ENCODE results near the gene LRRC59.
"Not testable (repeated sequence)": the region's sequence is repeated elsewhere in the genome, so short reads cannot be mapped to it uniquely, and the experiment has no call there.

LRRC59 gene

DNA sequence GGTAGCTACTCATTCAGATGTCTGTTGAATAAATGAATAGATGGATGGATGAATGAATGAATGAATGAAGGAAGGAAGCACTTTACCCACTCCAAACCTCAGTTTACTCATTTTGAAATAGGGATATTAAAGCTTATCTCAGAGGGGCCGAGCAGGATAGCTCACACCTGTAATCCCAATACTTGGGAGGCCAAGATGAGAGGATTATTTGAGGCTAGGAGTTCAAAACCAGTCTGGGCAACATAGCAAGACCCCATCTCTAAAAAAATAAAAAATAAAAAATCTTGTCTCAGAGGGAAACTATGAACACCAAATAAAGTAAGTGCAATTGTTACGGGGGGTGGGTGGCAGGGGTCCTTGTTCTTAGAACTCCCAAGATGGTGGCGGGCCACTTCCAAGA, 1.3 kb upstream of the LRRC59 start:
- H3K4me3 ChIP-seq (ENCODE audit: control insufficient read depth in 1 of 7, extremely low read depth in 1 of 7, insufficient read depth in 4 of 7, low read depth in 2 of 7, low read length in 6 of 7); DNase-seq; H3K27me3 ChIP-seq (replicated peaks in 2 of 5; ENCODE audit: control insufficient read depth in 4 of 5, insufficient read depth in 5 of 5, low read length in 4 of 5); POLR2A ChIA-PET; H3K9me3 ChIP-seq (ENCODE audit: control extremely low read depth in 1 of 5, control insufficient read depth in 4 of 5, insufficient read depth in 2 of 5, low read depth in 1 of 5, low read length in 4 of 5); H3K27ac ChIP-seq (ENCODE audit: insufficient read depth in 1 of 2, low read depth in 1 of 2, low read length in 2 of 2, poor library complexity in 1 of 2, severe bottlenecking in 2 of 2): not testable (repeated sequence)
- H3K36me3 ChIP-seq (ENCODE audit: control insufficient read depth in 4 of 4, insufficient read depth in 4 of 4, low read length in 3 of 4), result peaks cover 4 to 15% (median 15%) of the 10 kb centered on the region in 4 experiments
- H3K4me1 ChIP-seq (ENCODE audit: control extremely low read depth in 1 of 4, control insufficient read depth in 4 of 4, insufficient read depth in 4 of 4, low read length in 3 of 4), result peaks cover 5 to 22% (median 21%) of the 10 kb centered on the region in 4 experiments
- CTCF ChIA-PET, result interaction anchor here (1.2 to 10.9 kb wide), 9 partner anchors 8 to 83 kb away, joined by 3 to 79 read pairs (median 12); partner anchors contain the start of genes ACSF2 and RSAD1
- 100% methylated on average over 2 of the region's 3 CpGs for WGBS (ENCODE audit: insufficient coverage)

- peak overlapping the region in 5 of 7 experiments; percentile 92 to 98 (median 95) for H3K4me3 ChIP-seq (ENCODE audit: control insufficient read depth in 1 of 7, extremely low read depth in 1 of 7, insufficient read depth in 4 of 7, low read depth in 2 of 7, low read length in 6 of 7)
- POLR2A ChIA-PET, result interaction anchor here (1.0 to 1.2 kb wide), 2 partner anchors 28 to 36 kb away, joined by 3 to 8 read pairs; partner anchors contain the start of gene ACSF2
Observed at GRCh38 chr17:50397919-50398285, 579 bp upstream of the LRRC59 start.

GRCh38 chr17:50396261-50397110, 837 bp downstream of the LRRC59 start:
- peak in 2 of 3 donors; percentile 20 to 23 for DNase-seq
- WGBS (ENCODE audit: insufficient coverage), result 16% methylated on average over 24 of the region's 30 CpGs

More at GRCh38 chr17:50397919-50398285, 579 bp upstream of the LRRC59 start:
- CTCF ChIA-PET, result interaction anchor here (0.8 to 10.9 kb wide), 24 partner anchors 8 to 121 kb away, joined by 3 to 79 read pairs (median 5); partner anchors contain the start of genes ACSF2, EME1, MRPL27 and RSAD1
- Histone ChIP-seq H3K36me3 (ENCODE audit: control insufficient read depth in 4 of 4, insufficient read depth in 4 of 4, low read length in 3 of 4) (peaks cover 12 to 22% (median 22%) of the 10 kb centered on the region in 4 experiments), H3K27ac (ENCODE audit: insufficient read depth in 1 of 2, low read depth in 1 of 2, low read length in 2 of 2, poor library complexity in 1 of 2, severe bottlenecking in 2 of 2) (peak overlapping the region in 1 of 2 experiments; percentile 95), H3K4me1 (ENCODE audit: control extremely low read depth in 1 of 4, control insufficient read depth in 4 of 4, insufficient read depth in 4 of 4, low read length in 3 of 4) (peaks cover 5 to 22% (median 21%) of the 10 kb centered on the region in 4 experiments), H3K27me3 (replicated peaks in 2 of 5; ENCODE audit: control insufficient read depth in 4 of 5, insufficient read depth in 5 of 5, low read length in 4 of 5) (no peaks in the 10 kb centered on the region), H3K9me3 (ENCODE audit: control extremely low read depth in 1 of 5, control insufficient read depth in 4 of 5, insufficient read depth in 2 of 5, low read depth in 1 of 5, low read length in 4 of 5) (peaks cover 0 to 2% (median 0%) of the 10 kb centered on the region in 5 experiments)
- no peak for DNase-seq
- WGBS (ENCODE audit: insufficient coverage), result 62% methylated on average over 8 of the region's 9 CpGs

GRCh38 chr17:50394711-50395110, 2.6 kb downstream of the LRRC59 start:
- H3K27ac ChIP-seq (ENCODE audit: insufficient read depth in 1 of 2, low read depth in 1 of 2, low read length in 2 of 2, poor library complexity in 1 of 2, severe bottlenecking in 2 of 2), result no peak overlapping the region
- H3K4me3 ChIP-seq (ENCODE audit: control insufficient read depth in 1 of 7, extremely low read depth in 1 of 7, insufficient read depth in 4 of 7, low read depth in 2 of 7, low read length in 6 of 7), result no peak overlapping the region
- peaks cover 5 to 22% (median 21%) of the 10 kb centered on the region in 4 experiments for H3K4me1 ChIP-seq (ENCODE audit: control extremely low read depth in 1 of 4, control insufficient read depth in 4 of 4, insufficient read depth in 4 of 4, low read length in 3 of 4)
- WGBS (ENCODE audit: insufficient coverage), result 40% methylated on average over 1 of the region's 3 CpGs
- H3K36me3 ChIP-seq (ENCODE audit: control insufficient read depth in 4 of 4, insufficient read depth in 4 of 4, low read length in 3 of 4), result peaks cover 25 to 51% (median 46%) of the 10 kb centered on the region in 4 experiments
- no peaks in the 10 kb centered on the region for H3K27me3 ChIP-seq (replicated peaks in 2 of 5; ENCODE audit: control insufficient read depth in 4 of 5, insufficient read depth in 5 of 5, low read length in 4 of 5)
- ChIA-PET CTCF (interaction anchor here (10.9 kb wide), 1 partner anchor 13 kb away, joined by 79 read pairs; no protein-coding TSS in a partner anchor), POLR2A (no interaction called here)
- DNase-seq, result peak in 2 of 3 donors; percentile 41 to 46
- peaks cover 0 to 2% (median 0%) of the 10 kb centered on the region in 5 experiments for H3K9me3 ChIP-seq (ENCODE audit: control extremely low read depth in 1 of 5, control insufficient read depth in 4 of 5, insufficient read depth in 2 of 5, low read depth in 1 of 5, low read length in 4 of 5)

More at GRCh38 chr17:50396261-50397110, 837 bp downstream of the LRRC59 start:
- POLR2A ChIA-PET, result interaction anchor here (0.7 to 1.2 kb wide), 3 partner anchors 8 to 82 kb away, joined by 3 to 8 read pairs (median 3); partner anchors contain the start of gene ACSF2
- H3K27ac ChIP-seq (ENCODE audit: insufficient read depth in 1 of 2, low read depth in 1 of 2, low read length in 2 of 2, poor library complexity in 1 of 2, severe bottlenecking in 2 of 2), result peak overlapping the region; percentile 85 to 95
- no peaks in the 10 kb centered on the region for H3K27me3 ChIP-seq (replicated peaks in 2 of 5; ENCODE audit: control insufficient read depth in 4 of 5, insufficient read depth in 5 of 5, low read length in 4 of 5)
- peaks cover 5 to 22% (median 21%) of the 10 kb centered on the region in 4 experiments for H3K4me1 ChIP-seq (ENCODE audit: control extremely low read depth in 1 of 4, control insufficient read depth in 4 of 4, insufficient read depth in 4 of 4, low read length in 3 of 4)
- CTCF ChIA-PET, result interaction anchor here (0.6 to 10.9 kb wide), 22 partner anchors 10 to 120 kb away, joined by 3 to 79 read pairs (median 5); partner anchors contain the start of genes ACSF2, EME1, MRPL27 and RSAD1
- peak overlapping the region; percentile 54 to 98 (median 94) for H3K4me3 ChIP-seq (ENCODE audit: control insufficient read depth in 1 of 7, extremely low read depth in 1 of 7, insufficient read depth in 4 of 7, low read depth in 2 of 7, low read length in 6 of 7)
- peaks cover 21 to 37% (median 35%) of the 10 kb centered on the region in 4 experiments for H3K36me3 ChIP-seq (ENCODE audit: control insufficient read depth in 4 of 4, insufficient read depth in 4 of 4, low read length in 3 of 4)
- H3K9me3 ChIP-seq (ENCODE audit: control extremely low read depth in 1 of 5, control insufficient read depth in 4 of 5, insufficient read depth in 2 of 5, low read depth in 1 of 5, low read length in 4 of 5), result peaks cover 0 to 2% (median 0%) of the 10 kb centered on the region in 5 experiments

DNA sequence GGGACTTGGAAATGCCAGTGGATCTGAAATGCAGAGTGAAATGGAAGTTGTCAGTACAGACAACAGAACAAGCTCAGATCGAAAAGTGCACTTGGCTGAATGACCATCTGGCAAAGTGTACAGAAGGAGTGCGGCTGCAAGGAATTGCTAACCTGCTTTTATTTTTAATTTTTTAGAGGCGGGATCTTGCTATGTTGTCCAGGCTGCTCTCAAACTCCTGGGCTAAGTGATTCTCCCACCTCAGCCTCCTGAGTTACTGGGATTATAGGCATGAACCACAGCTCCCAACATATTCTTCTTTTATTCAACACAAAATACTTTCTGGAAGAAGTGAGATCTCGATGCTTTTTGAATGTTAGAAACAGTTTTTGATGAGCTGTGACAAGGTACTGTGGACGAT, 3.6 kb downstream of the LRRC59 start:
- Histone ChIP-seq H3K4me3 (ENCODE audit: control insufficient read depth in 1 of 7, extremely low read depth in 1 of 7, insufficient read depth in 4 of 7, low read depth in 2 of 7, low read length in 6 of 7) (no peak overlapping the region), H3K9me3 (ENCODE audit: control extremely low read depth in 1 of 5, control insufficient read depth in 4 of 5, insufficient read depth in 2 of 5, low read depth in 1 of 5, low read length in 4 of 5) (no peaks in the 10 kb centered on the region), H3K4me1 (ENCODE audit: control extremely low read depth in 1 of 4, control insufficient read depth in 4 of 4, insufficient read depth in 4 of 4, low read length in 3 of 4) (peaks cover 5 to 22% (median 21%) of the 10 kb centered on the region in 4 experiments), H3K36me3 (ENCODE audit: control insufficient read depth in 4 of 4, insufficient read depth in 4 of 4, low read length in 3 of 4) (peaks cover 29 to 61% (median 50%) of the 10 kb centered on the region in 4 experiments), H3K27ac (ENCODE audit: insufficient read depth in 1 of 2, low read depth in 1 of 2, low read length in 2 of 2, poor library complexity in 1 of 2, severe bottlenecking in 2 of 2) (no peak overlapping the region), H3K27me3 (replicated peaks in 2 of 5; ENCODE audit: control insufficient read depth in 4 of 5, insufficient read depth in 5 of 5, low read length in 4 of 5) (no peaks in the 10 kb centered on the region)
- DNase-seq, result no peak
- ChIA-PET POLR2A (no interaction called here), CTCF (interaction anchor here (10.9 kb wide), 1 partner anchor 12 kb away, joined by 79 read pairs; no protein-coding TSS in a partner anchor)
- 99% methylated on average over 5 of the region's 5 CpGs for WGBS (ENCODE audit: insufficient coverage)

- Histone ChIP-seq H3K36me3 (ENCODE audit: control insufficient read depth in 4 of 4, insufficient read depth in 4 of 4, low read length in 3 of 4) (peaks cover 36 to 72% (median 58%) of the 10 kb centered on the region in 4 experiments), H3K27ac (ENCODE audit: insufficient read depth in 1 of 2, low read depth in 1 of 2, low read length in 2 of 2, poor library complexity in 1 of 2, severe bottlenecking in 2 of 2) (no peak overlapping the region), H3K4me3 (ENCODE audit: control insufficient read depth in 1 of 7, extremely low read depth in 1 of 7, insufficient read depth in 4 of 7, low read depth in 2 of 7, low read length in 6 of 7) (no peak overlapping the region), H3K4me1 (ENCODE audit: control extremely low read depth in 1 of 4, control insufficient read depth in 4 of 4, insufficient read depth in 4 of 4, low read length in 3 of 4) (peaks cover 5 to 19% (median 17%) of the 10 kb centered on the region in 4 experiments), H3K27me3 (replicated peaks in 2 of 5; ENCODE audit: control insufficient read depth in 4 of 5, insufficient read depth in 5 of 5, low read length in 4 of 5) (no peaks in the 10 kb centered on the region), H3K9me3 (ENCODE audit: control extremely low read depth in 1 of 5, control insufficient read depth in 4 of 5, insufficient read depth in 2 of 5, low read depth in 1 of 5, low read length in 4 of 5) (no peaks in the 10 kb centered on the region)
- DNase-seq, result no peak
- ChIA-PET CTCF (interaction anchor here (0.6 to 10.9 kb wide), 3 partner anchors 11 to 94 kb away, joined by 3 to 79 read pairs (median 17); no protein-coding TSS in a partner anchor), POLR2A (interaction anchor here (0.7 kb wide), 1 partner anchor 9 kb away, joined by 3 read pairs; no protein-coding TSS in a partner anchor)
- 96% methylated on average over 6 of the region's 6 CpGs for WGBS (ENCODE audit: insufficient coverage)
Observed at GRCh38 chr17:50392621-50393020, 4.7 kb downstream of the LRRC59 start.

Data from common myeloid progenitor, CD34-positive (primary cell).